HCT116 (cell line): Measurements from ENCODE around the gene TTLL5. TPM values are rescaled to one million over a fixed set of nuclear protein-coding genes. Genes with fewer than 3 reads are reported as not detected.

Experiments used
- ATAC-seq: fragments of 200-7000 bp; cut with Tn5 transposase; 2 replicates; pipeline ENCODE4 v1.9.1; 2020; ENCODE audit warnings: mild to moderate bottlenecking, moderate library complexity
- BruUV-seq: library from RNA; stranded (reverse); fragments of 400-500 nt; replicated peaks from 2 replicates; lab custom pipeline; 2021; lab: Mats Ljungman, UMichigan
- CTCF ChIA-PET: fragments of 300-600 bp; sonication (Branson Sonifier 250); formaldehyde crosslinking; loops from one replicate; lab custom pipeline; 2021; ENCODE audit warnings: antibody characterized with exemption; lab: Charles Lee
- POLR2A ChIA-PET: fragments of 300-600, 350-600 bp; sonication (Branson Sonifier 250); formaldehyde crosslinking; loops from one replicate; lab custom pipeline; 2021; ENCODE audit warnings: antibody characterized with exemption; lab: Charles Lee
- RAD21 ChIA-PET, 2 experiments: fragments of 300-600 bp; sonication (Branson Sonifier 250); formaldehyde crosslinking; loops; one replicate each; lab custom pipeline; 2023; ENCODE audit warnings: low total read pairs in 2 of 2; ENCODE audit not compliant: uncharacterized antibody in 2 of 2, unreplicated experiment in 2 of 2, low non-redundant PET in 1 of 2; lab: Charles Lee
- DNase-seq: peaks from one replicate; pipeline ENCODE4 v3.0.0-alpha.2; 2010; ENCODE audit warnings: low read depth, low spot score
- H2AFZ ChIP-seq: fragments of 200-600 bp; shearing (Covaris generic), sonication (generic); 2 replicates; pipeline ENCODE4 v1.6.1; 2017; ENCODE audit warnings: low read depth, mixed run types, mixed read lengths, antibody characterized with exemption, low read length; ENCODE audit not compliant: poor library complexity, severe bottlenecking
- H3K27ac ChIP-seq: 2 replicates; pipeline ENCODE4 v1.5.1; 2012; ENCODE audit warnings: low read depth, low read length
- H3K27me3 ChIP-seq: fragments of 200-600 bp; sonication (generic); 2 replicates; pipeline ENCODE4 v1.6.1; 2016; ENCODE audit warnings: mixed run types, low read length, mixed read lengths; ENCODE audit not compliant: insufficient read depth
- H3K36me3 ChIP-seq, 2 experiments: fragments of 200-500 bp in 1 of 2; fragments of 200-600 bp in 1 of 2; sonication (Bioruptor generic) in 1 of 2; sonication (generic) in 1 of 2; 2 replicates each; pipeline versions ENCODE4 v1.5.1 to v1.6.1; 2014 to 2016; ENCODE audit warnings: low read length in 2 of 2, inconsistent platforms in 1 of 2, mixed read lengths in 1 of 2, mixed run types in 1 of 2; ENCODE audit not compliant: insufficient read depth in 2 of 2, control insufficient read depth in 1 of 2
- H3K4me1 ChIP-seq, 2 experiments: fragments of 200-600 bp in 1 of 2; sonication (generic) in 1 of 2; 2 replicates each; pipeline versions ENCODE4 v1.5.1 to v1.6.1; 2012 to 2017; ENCODE audit warnings: low read length in 2 of 2, inconsistent platforms in 1 of 2, mild to moderate bottlenecking in 1 of 2, mixed read lengths in 1 of 2, mixed run types in 1 of 2, moderate library complexity in 1 of 2; ENCODE audit not compliant: insufficient read depth in 2 of 2, control insufficient read depth in 1 of 2
- H3K4me2 ChIP-seq: fragments of 200-600 bp; sonication (generic); 2 replicates; pipeline ENCODE4 v1.6.1; 2017; ENCODE audit warnings: mixed run types, low read length, mixed read lengths
- H3K4me3 ChIP-seq, 2 experiments: fragments of 200-600 bp in 1 of 2; sonication (generic) in 1 of 2; replicated peaks in 1 of 2; 2 replicates each; pipeline ENCODE4 v1.5.1; 2011 to 2016; ENCODE audit warnings: low read length in 2 of 2, control low read depth in 1 of 2, low read depth in 1 of 2, mild to moderate bottlenecking in 1 of 2, mixed read lengths in 1 of 2, mixed run types in 1 of 2
- H3K79me2 ChIP-seq: fragments of 200-600 bp; sonication (generic); 2 replicates; pipeline ENCODE4 v1.6.1; 2017; ENCODE audit warnings: mild to moderate bottlenecking, mixed run types, low read length, moderate library complexity, mixed read lengths; ENCODE audit not compliant: insufficient read depth
- H3K9ac ChIP-seq: fragments of 200-600 bp; sonication (generic); 2 replicates; pipeline ENCODE4 v1.6.1; 2016; ENCODE audit warnings: low read length, mixed read lengths
- H3K9me2 ChIP-seq: fragments of 200-600 bp; sonication (generic), shearing (Covaris generic); 2 replicates; pipeline ENCODE4 v1.6.1; 2017; ENCODE audit warnings: mixed run types, mild to moderate bottlenecking, moderate library complexity; ENCODE audit not compliant: insufficient read depth
- H3K9me3 ChIP-seq, 2 experiments: fragments of 200-500 bp in 1 of 2; fragments of 200-600 bp in 1 of 2; sonication (Bioruptor generic) in 1 of 2; sonication (generic) in 1 of 2; 2 replicates each; pipeline ENCODE4 v1.6.1; 2014 to 2017; ENCODE audit warnings: low read length in 2 of 2, mixed read lengths in 2 of 2, inconsistent platforms in 1 of 2, low read depth in 1 of 2, mild to moderate bottlenecking in 1 of 2, mixed run types in 1 of 2, moderate library complexity in 1 of 2; ENCODE audit not compliant: control insufficient read depth in 1 of 2, insufficient read depth in 1 of 2
- H4K20me1 ChIP-seq: fragments of 200-600 bp; sonication (generic), shearing (Covaris generic); 2 replicates; pipeline ENCODE4 v1.6.1; 2017; ENCODE audit warnings: mixed run types, mild to moderate bottlenecking, moderate library complexity; ENCODE audit not compliant: insufficient read depth
- ATF3 ChIP-seq: IDR thresholded peaks from 2 replicates; pipeline ENCODE4 v1.6.1; 2012
- CTCF ChIP-seq, 3 experiments: fragments of 200-600 bp in 1 of 3; sonication (generic) in 1 of 3; IDR thresholded peaks in 2 of 3; conservative IDR thresholded peaks in 1 of 3; 2 replicates each; pipeline ENCODE4 v1.5.1; 2012 to 2017; ENCODE audit warnings: low read depth in 2 of 3, low read length in 2 of 3, antibody characterized with exemption in 1 of 3, borderline replicate concordance in 1 of 3, control low read depth in 1 of 3, mild to moderate bottlenecking in 1 of 3, mixed read lengths in 1 of 3, mixed run types in 1 of 3, moderate library complexity in 1 of 3; ENCODE audit not compliant: insufficient read depth in 1 of 3
- EZH2 ChIP-seq: fragments of 200-600 bp; sonication (generic); IDR thresholded peaks from 2 replicates; pipeline ENCODE4 v1.6.1; 2017; ENCODE audit warnings: antibody characterized with exemption, mixed run types
- FOSL1 ChIP-seq: IDR thresholded peaks from 2 replicates; pipeline ENCODE4 v1.6.1; 2012; ENCODE audit warnings: low read depth
- JUND ChIP-seq: IDR thresholded peaks from 2 replicates; pipeline ENCODE4 v1.6.1; 2012
- POLR2AphosphoS5 ChIP-seq: IDR thresholded peaks from 2 replicates; pipeline ENCODE4 v1.6.1; 2011; ENCODE audit warnings: mild to moderate bottlenecking, low read depth, low read length, moderate library complexity
- SP1 ChIP-seq: IDR thresholded peaks from 2 replicates; pipeline ENCODE4 v1.6.1; 2012; ENCODE audit warnings: low read depth
- TCF7L2 ChIP-seq: IDR thresholded peaks from 2 replicates; pipeline ENCODE4 v1.7.0; 2011; ENCODE audit warnings: borderline replicate concordance, inconsistent platforms; ENCODE audit not compliant: insufficient read depth, insufficient read length; ENCODE audit errors: extremely low read depth
- YY1 ChIP-seq: IDR thresholded peaks from 2 replicates; pipeline ENCODE4 v1.6.1; 2011; ENCODE audit warnings: low read length, low read depth, moderate library complexity, mild to moderate bottlenecking; ENCODE audit not compliant: insufficient replicate concordance; ENCODE audit errors: extremely low read depth
- ZFX ChIP-seq: fragments of 450-650 bp; IDR thresholded peaks from 2 replicates; pipeline ENCODE4 v1.6.1; 2017
- ZNF274 ChIP-seq: fragments of 200-500 bp; sonication (Bioruptor generic); IDR thresholded peaks from 2 replicates; pipeline ENCODE4 v1.6.1; 2014; ENCODE audit warnings: mild to moderate bottlenecking, low read depth, low read length, inconsistent platforms
- intact Hi-C: fragments of 100-400 bp; cut with micrococcal nuclease; formaldehyde crosslinking; loops from 2 replicates; pipeline ENCODE4 v1.10.0; 2022
- total RNA-seq: library from RNA; stranded (reverse); gene quantifications from one replicate; pipeline ENCODE4 v1.2.1, GENCODE V29; 2021; ENCODE audit not compliant: unreplicated experiment

TTLL5 gene
- total RNA-seq, 1 experiment from 2014 or later, result 26.2 TPM

GRCh38 chr14:75657331-75657730, 3.7 kb upstream of the TTLL5 start:
- TF ChIP-seq JUND (no peak), FOSL1 (no peak), CTCF (IDR thresholded peaks at IDR 0.05 in 2 of 3, conservative IDR thresholded peaks at IDR 0.05 in 1 of 3; ENCODE audit: borderline replicate concordance in 1 of 3, insufficient read depth in 1 of 3, low read depth in 2 of 3, low read length in 2 of 3) (no peak), ZNF274 (no peak), POLR2AphosphoS5 (no peak), SP1 (no peak), TCF7L2 (no peak), ATF3 (no peak), ZFX (no peak), YY1 (no peak), EZH2 (no peak)
- TF ChIP-seq, all 23 proteins: peak for 0
- Histone ChIP-seq H3K4me2 (no peak overlapping the region), H3K9me2 (no peaks in the 10 kb centered on the region), H2AFZ (no peak overlapping the region), H3K9me3 (no peaks in the 10 kb centered on the region), H3K27ac (no peak overlapping the region), H4K20me1 (no peaks in the 10 kb centered on the region), H3K4me3 (no peak overlapping the region), H3K27me3 (no peaks in the 10 kb centered on the region), H3K4me1 (peaks cover 3 to 10% of the 10 kb centered on the region in 2 experiments; a peak in 2 of 4 replicates), H3K36me3 (peaks cover 0 to 7% of the 10 kb centered on the region in 2 experiments; a peak in 1 of 4 replicates), H3K9ac (no peak overlapping the region), H3K79me2 (peaks cover 21% of the 10 kb centered on the region)
- no peak for ATAC-seq
- DNase-seq, result no peak
- ChIA-PET CTCF (interaction anchor here (1.5 to 2.0 kb wide), 2 partner anchors 11 to 325 kb away, joined by 5 to 6 read pairs; partner anchors contain the start of gene TGFB3), POLR2A (no interaction called here), RAD21 (interaction anchor here (0.7 to 1.3 kb wide), 2 partner anchors 79 to 80 kb away, joined by 3 read pairs; no protein-coding TSS in a partner anchor)
- intact Hi-C loops, result no loop called here
- no TSS peak for BruUV-seq
